ENCODE data around the gene LRRFIP2. TPM values are rescaled to one million over a fixed set of nuclear protein-coding genes. Genes with fewer than 3 reads are reported as not detected.

Gene LRRFIP2
- total and polyA plus RNA-seq, 2 of the 4 experiments (the other 2 are of a cell fraction) = 20.6 to 31.0 TPM

DNA sequence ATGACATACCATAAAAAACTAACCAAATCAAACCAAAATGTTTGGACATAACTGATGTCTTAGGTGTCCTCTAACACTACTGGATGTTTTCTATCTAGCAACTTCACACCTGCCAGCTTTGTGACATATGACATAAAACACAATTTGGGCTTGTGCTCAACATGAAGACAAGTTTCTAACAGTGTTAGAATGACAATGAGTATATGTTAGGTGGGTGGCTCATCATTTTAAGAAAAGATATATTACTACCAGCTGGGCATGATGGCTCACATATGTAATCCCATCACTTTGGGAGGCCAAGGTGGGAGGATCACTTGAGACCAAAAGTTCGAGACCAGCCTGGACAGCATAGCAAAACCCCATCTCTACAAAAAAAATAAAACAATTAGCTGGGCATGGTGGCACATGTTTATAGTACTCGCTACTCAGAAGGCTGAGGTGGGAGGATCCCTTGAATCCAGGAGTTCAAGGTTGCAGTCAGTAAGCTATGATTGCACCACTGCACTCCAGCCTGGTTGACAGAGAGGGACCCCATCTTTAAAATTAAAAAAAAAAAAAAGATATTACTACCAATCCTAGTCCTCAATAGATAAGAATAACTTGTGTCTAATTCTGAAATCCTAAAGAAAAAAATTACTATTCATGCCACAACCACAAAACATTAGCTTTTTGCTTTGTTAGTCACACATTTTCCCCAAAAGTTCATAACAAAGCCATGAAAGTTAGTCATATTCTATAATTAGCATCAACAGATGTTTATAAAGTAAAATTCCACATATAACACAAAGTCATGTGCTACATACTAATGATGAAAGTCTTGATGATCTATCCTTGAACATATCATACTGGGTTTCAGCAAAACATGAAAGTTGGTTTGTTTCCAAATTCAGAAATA is 59.9 kb downstream of the LRRFIP2 start (continued):
- no peak for TF ChIP-seq ELK1 (IDR thresholded peaks at IDR 0.05; ENCODE audit: borderline replicate concordance, low read depth, low read length)

DNA sequence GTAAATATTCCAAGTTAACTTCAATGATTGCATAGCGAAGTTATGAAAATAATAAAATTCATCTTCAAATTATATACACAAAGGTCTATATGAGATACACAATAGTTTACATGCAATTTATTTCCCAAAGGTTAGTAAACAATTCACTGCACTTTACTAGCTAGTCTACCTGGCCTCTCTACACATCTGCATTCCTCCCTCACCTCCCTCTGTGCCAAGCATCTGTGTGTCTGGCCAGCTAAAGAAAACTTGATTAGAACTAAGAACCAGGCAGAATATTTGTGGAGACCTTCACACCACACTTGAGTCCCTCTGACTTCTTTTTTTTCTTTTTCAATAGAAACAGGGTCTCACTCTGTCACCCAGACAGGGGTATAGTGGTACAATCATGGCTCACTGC is 61.4 kb downstream of the LRRFIP2 start:
- intact Hi-C loops (cut with micrococcal nuclease) = loop anchor here (5.0 kb wide), 1 partner anchor 41 kb away; no protein-coding TSS in a partner anchor
- peak overlapping the region; percentile 29; the same call in 1 of the 2 replicates for H3K27ac ChIP-seq (ENCODE audit: insufficient read depth, low read length)
- peak overlapping the region; percentile 63 for H2BK120ac ChIP-seq (ENCODE audit: low read depth, low read length)
- H4K91ac ChIP-seq (ENCODE audit: insufficient read depth, low read depth, low read length) = 0 out of 2 replicates have a peak overlapping the region, but pooled peaks have one; percentile 6
- H3K4me1 ChIP-seq (ENCODE audit: control insufficient read depth, insufficient read depth, low read length) = peaks cover 23% of the 10 kb centered on the region
- POLR2A ChIA-PET (ENCODE audit: unreplicated experiment) = no interaction called here
- H4K8ac ChIP-seq (ENCODE audit: low read depth in 2 of 2, low read length in 2 of 2) = peak overlapping the region in 1 of 2 experiments; percentile 41; a peak in 2 of 4 replicates
- CTCF ChIA-PET = no interaction called here
- peaks cover 4% of the 10 kb centered on the region for H4K20me1 ChIP-seq (ENCODE audit: insufficient read depth, low read length)
- H2BK20ac ChIP-seq (ENCODE audit: low read depth, low read length) = peak overlapping the region; percentile 83; the same call in 1 of the 2 replicates
- peak overlapping the region; percentile 40; the same call in 1 of the 2 replicates for H3K23ac ChIP-seq (ENCODE audit: low read depth, low read length)
- H3K27me3 ChIP-seq (ENCODE audit: control insufficient read depth, insufficient read depth, low read length) = no peaks in the 10 kb centered on the region
- H3K56ac ChIP-seq (ENCODE audit: extremely low read depth, insufficient read depth, low read length) = no peak overlapping the region
- no peak overlapping the region for H3K4me3 ChIP-seq (ENCODE audit: insufficient read depth, low read depth, low read length)
- peak overlapping the region; percentile 38; the same call in 1 of the 2 replicates for H3K14ac ChIP-seq (replicated peaks; ENCODE audit: low read depth, low read length)
- DNase-seq = no peak
- H3K36me3 ChIP-seq (ENCODE audit: control insufficient read depth, insufficient read depth, low read length) = peaks cover 6% of the 10 kb centered on the region
- dilution Hi-C loops (cut with HindIII; ENCODE audit: low sequenced_read_pairs, unreplicated experiment) = no loop called here
- no TSS peak for BruUV-seq (replicated peaks)
- H3K79me1 ChIP-seq (ENCODE audit: low read depth in 1 of 2, low read length in 2 of 2) = peaks cover 29 to 62% of the 10 kb centered on the region in 2 experiments
- peaks cover 16% of the 10 kb centered on the region for H3K9me1 ChIP-seq (ENCODE audit: insufficient read depth, low read length)
- no peak overlapping the region; the same call in 1 of the 2 replicates for H3K4me2 ChIP-seq (ENCODE audit: low read depth, low read length)
- H2AK9ac ChIP-seq (replicated peaks; ENCODE audit: low read depth, low read length, poor library complexity) = no peak overlapping the region
- peak overlapping the region; percentile 77; the same call in 2 of the 3 replicates for H2BK15ac ChIP-seq (ENCODE audit: low read depth, low read length)
- H2BK5ac ChIP-seq (ENCODE audit: low read depth, low read length, poor library complexity, severe bottlenecking) = peak overlapping the region; percentile 62
- H3K4ac ChIP-seq (ENCODE audit: low read depth, low read length) = peak overlapping the region; percentile 75
- in situ Hi-C loops (cut with MboI; ENCODE audit: low sequenced_read_pairs) = no loop called here
- ATAC-seq (ENCODE audit: low read depth) = no peak
- peak overlapping the region; percentile 77; the same call in 1 of the 2 replicates for H2AK5ac ChIP-seq (ENCODE audit: low read depth, low read length)
- peak overlapping the region; percentile 19; the same call in 1 of the 2 replicates for H4K5ac ChIP-seq (ENCODE audit: low read depth, low read length)
- H2AFZ ChIP-seq (replicated peaks; ENCODE audit: low read length, poor library complexity) = no peak overlapping the region
- WGBS, 2 experiments (ENCODE audit: extremely low coverage in 2 of 2, insufficient read length in 1 of 2) = no CpG with 5 or more reads among the region's 1 CpG
- no peaks in the 10 kb centered on the region for H3K9me3 ChIP-seq (ENCODE audit: control insufficient read depth, insufficient read depth, low read length)
- no peak overlapping the region for H3K9ac ChIP-seq (ENCODE audit: low read depth, low read length)
- H3K18ac ChIP-seq (ENCODE audit: low read depth, low read length) = peak overlapping the region; percentile 96; the same call in 1 of the 2 replicates
- TF ChIP-seq RFX5 (IDR thresholded peaks at IDR 0.05; ENCODE audit: low read depth, low read length) (no peak), MXI1 (IDR thresholded peaks at IDR 0.05; ENCODE audit: borderline replicate concordance, low read depth, low read length) (no peak), CHD1 (IDR thresholded peaks at IDR 0.05; ENCODE audit: low read depth, low read length) (no peak), RCOR1 (IDR thresholded peaks at IDR 0.05; ENCODE audit: insufficient replicate concordance, low read length) (no peak), SMC3 (IDR thresholded peaks at IDR 0.05; ENCODE audit: low read depth, low read length) (no peak), RAD21 (IDR thresholded peaks at IDR 0.05; ENCODE audit: low read length) (no peak), MAZ (IDR thresholded peaks at IDR 0.05; ENCODE audit: borderline replicate concordance, low read depth, low read length) (no peak), MAFK (IDR thresholded peaks at IDR 0.05; ENCODE audit: low read depth, low read length) (no peak), ELK1 (IDR thresholded peaks at IDR 0.05; ENCODE audit: borderline replicate concordance, low read depth, low read length) (no peak), NFE2L2 (IDR thresholded peaks at IDR 0.05; ENCODE audit: low read depth, low read length) (no peak)
- TF ChIP-seq, protein P1, sequence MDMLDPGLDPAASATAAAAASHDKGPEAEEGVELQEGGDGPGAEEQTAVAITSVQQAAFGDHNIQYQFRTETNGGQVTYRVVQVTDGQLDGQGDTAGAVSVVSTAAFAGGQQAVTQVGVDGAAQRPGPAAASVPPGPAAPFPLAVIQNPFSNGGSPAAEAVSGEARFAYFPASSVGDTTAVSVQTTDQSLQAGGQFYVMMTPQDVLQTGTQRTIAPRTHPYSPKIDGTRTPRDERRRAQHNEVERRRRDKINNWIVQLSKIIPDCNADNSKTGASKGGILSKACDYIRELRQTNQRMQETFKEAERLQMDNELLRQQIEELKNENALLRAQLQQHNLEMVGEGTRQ (IDR thresholded peaks at IDR 0.05; ENCODE audit: low read depth, low read length) = no peak

Measured in IMR-90 (cell line).